Jurkat, Clone E6-1 (cell line): ENCODE measurements around the gene GATB.
"Not testable (repeated sequence)": the region's sequence is repeated elsewhere in the genome, so short reads cannot be mapped to it uniquely, and the experiment has no call there.

Experiments used
- DNase-seq: peaks from one replicate; pipeline ENCODE4 v3.0.0-alpha.2; 2011; ENCODE audit warnings: low read depth, low spot score
- H3K4me3 ChIP-seq: 2 replicates; pipeline ENCODE4 v1.5.1; 2011; ENCODE audit warnings: mild to moderate bottlenecking, low read length, control low read depth, moderate library complexity

The GATB gene

DNA sequence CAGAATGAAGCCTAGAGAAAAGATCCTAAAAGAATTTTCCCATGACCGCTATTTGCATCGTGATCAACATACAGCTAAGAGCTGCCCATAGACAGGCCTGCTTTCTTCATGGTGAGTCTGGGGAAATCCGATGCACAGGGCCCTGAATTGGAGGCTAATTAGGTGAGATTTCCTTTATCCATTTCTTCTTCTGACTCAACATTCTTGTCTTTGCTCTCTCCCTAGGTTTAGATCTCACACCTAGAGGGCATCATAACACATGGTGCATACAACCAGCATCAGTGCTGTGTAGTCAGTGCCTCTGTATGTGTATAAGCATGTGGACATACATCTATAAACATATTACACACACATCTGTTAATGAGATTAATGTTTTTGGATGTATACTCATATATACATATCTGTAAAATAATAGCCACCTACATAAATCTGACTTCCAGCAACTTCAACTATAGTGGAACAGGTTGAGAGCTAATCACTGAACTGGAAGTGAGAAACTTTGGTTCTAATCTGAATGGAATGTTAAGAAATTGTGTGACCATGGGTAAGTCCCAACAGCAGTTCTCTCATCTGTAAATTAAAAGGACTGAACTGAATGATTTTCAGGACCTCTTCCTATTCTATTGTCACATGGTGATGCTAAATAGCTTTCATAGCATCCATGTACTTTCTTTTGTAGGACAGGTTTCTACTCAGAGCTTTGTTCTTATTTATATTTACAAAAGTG, 17.5 kb downstream of the GATB start:
- DNase-seq: no peak
- H3K4me3 ChIP-seq: no peak overlapping the region

DNA sequence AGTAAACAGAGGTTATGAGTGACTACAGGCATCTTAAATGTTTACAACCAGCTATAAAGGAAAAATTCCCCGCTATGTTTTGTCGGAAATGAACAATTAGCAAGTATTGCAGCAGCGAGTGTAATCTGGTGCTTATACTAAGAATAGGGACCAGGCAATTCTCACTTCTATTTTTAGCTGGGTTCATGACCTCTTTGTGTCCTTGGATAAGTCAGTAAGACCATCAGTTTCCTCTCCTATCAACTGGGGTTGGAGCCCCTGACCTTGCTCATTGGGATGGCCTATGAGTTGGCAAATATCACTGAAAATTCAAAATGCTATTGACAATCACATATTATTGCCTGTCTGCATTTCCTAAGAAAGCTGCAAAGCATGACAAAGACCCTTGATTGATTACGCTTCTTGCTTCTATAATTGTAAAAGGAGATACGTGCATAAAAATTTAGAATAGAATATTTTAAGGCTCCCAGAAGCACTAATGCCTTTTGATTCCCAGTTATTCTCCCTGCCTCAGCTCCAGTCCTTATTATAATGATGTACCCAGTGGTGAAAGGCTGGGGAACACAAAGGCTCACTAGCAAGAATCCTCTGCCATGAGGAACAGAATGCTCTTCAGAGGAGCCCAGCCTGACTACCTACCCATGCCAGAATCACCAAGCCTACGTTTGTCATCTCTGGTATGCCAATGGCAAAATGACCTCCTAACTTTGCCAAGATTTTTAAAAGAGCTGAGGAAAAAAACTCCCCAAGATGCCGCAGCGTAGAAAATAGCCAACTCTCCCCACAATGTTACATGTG, 21.9 kb downstream of the GATB start:
- no peak overlapping the region for H3K4me3 ChIP-seq
- DNase-seq: no peak

DNA sequence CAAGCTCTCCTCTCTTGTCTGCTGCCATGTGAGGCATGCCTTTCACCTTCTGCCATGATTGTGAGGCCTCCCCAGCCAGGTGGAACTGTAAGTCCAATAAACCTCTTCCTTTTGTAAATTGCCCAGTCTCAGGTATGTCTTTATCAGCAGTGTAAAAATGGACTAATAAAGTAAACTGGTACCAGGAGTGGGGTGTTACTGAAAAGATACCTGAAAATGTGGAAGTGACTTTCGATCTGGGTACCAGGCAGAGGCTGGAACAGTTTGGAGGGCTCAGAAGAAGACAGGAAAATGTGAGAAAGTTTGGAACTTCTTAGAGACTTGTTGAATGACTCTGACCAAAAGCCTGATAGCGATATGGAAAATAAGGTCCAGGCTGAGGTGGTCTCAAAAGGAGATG, 24.0 kb downstream of the GATB start:
- DNase-seq, H3K4me3 ChIP-seq: not testable (repeated sequence)

DNA sequence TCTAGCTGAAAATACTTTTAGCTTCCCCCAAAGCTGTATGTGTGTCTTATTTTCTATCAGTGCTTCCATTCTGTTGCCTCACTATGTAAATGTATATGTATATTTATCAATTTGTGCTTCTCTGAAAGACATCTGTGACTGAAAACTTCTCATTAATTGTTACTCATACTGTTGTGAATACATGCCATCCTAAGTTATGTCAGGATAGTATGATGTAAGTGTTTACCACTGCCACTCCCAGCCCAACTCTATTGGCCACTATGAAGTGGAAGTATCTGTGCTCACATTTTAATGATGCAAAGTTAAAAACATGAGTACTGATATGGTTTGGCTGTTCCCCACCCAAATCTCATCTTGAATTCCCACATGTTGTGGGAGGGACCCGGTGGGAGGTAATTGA, 24.4 kb downstream of the GATB start:
- no peak for DNase-seq
- H3K4me3 ChIP-seq: no peak overlapping the region

DNA sequence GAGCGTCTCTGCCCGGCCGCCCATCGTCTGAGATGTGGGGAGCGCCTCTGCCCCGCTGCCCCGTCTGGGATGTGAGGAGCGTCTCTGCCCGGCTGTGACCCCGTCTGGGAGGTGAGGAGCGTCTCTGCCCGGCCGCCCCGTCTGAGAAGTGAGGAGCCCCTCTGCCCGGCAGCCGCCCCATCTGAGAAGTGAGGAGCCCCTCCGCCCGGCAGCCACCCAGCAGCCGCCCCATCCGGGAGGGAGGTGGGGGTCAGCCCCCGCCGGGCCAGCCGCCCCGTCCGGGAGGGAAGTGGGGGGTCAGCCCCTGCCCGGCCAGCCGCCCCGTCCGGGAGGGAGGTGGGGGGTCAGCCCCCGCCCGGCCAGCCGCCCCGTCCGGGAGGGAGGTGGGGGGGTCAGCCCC, 29.1 kb downstream of the GATB start:
- not testable (repeated sequence) for DNase-seq, H3K4me3 ChIP-seq

DNA sequence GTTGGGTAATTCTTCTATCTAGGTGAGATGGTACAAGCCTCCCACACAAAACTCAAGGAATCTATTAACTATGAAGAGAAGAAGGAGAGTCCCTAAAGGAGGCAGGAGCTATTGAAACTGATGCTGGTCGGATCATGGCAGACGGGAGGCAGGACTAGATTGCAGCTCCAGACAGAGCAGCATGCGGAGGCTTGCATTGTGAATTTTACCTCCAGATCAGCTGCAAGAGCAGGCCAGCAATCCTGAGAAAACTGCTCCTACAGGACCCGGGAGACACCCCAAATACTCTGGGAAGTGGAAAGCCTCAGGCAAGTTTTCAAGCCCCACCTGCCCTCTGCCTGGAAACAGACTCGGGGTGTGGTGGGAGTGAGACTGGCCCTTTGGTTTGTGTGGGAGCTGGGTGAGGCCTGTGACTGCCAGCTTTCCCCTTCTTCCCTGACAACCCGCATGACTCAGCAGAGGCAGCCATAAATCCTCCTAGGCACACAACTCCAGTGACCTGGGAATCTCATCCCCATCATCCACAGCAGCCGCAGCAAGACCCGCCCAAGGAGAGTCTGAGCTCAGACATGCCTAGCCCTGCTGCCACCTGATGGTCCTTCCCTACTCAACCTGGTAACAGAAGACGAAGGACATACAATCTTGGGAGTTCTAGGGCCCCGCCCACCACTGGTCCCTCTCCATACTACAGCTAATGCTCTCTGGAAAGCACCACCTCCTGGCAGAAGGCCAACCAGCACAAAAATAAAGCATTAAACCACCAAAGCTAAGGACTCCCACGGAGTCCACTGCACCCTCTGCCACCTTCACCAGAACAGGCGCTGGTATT, 30.9 kb downstream of the GATB start:
- no peak for DNase-seq

DNA sequence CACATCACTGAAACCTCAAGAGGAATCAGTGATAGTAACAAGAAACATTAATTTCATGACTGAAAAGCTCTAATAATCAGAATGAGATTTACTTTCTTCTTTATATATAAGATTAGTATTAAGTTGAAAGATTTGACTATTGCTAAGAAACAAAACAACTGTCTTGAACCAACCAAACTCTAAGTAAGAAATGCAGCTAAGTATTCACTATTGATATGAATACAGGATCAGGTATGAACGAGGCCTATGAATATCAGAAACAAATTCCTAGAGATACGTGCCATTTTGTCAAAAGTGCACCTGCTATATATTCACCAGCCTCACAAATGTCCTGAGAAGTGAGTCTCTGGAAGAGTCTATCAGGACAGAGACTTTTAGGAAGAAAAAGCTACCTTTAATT, 32.1 kb downstream of the GATB start:
- no peak overlapping the region for H3K4me3 ChIP-seq
- no peak for DNase-seq

More for the DNA sequence above, 30.9 kb downstream of the GATB start:
- H3K4me3 ChIP-seq: no peak overlapping the region

DNA sequence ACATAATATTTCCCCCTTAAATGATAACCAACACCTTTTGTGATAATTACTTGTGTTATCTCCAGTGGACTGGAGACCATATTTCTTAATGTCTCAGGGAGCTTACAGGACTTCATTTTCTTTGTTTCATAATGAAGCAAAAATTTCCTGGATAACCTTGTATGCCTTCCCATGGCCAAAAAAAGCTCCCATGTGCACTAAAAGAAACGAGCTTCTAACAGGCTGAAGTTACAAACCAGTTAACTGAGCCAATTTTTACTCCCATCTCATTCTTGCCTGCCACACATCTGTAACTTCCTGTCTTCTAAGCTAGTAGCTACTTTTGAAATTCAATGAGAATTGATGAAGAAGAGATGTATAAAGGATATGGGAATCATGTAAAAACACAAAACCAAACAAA, 32.8 kb downstream of the GATB start:
- H3K4me3 ChIP-seq: no peak overlapping the region
- DNase-seq: no peak

DNA sequence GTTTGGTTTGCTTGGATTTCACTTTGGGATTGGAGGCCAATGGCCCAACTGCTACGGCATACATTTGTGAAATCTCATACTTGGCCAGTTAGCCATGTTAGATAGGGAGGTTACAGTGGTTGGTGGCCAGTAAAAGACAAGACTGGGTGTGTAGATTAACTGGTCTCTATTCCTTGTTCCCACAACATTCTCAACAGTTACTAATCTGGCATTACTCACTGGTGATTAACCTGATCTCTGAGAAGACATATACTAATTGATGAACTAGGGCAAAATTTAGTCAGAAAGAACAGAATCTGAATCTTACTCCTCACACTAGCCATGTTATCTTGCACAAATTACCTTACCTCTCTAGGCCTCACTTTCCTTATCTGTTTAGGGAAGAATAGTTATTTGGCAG, 33.4 kb downstream of the GATB start:
- no peak overlapping the region for H3K4me3 ChIP-seq
- no peak for DNase-seq

DNA sequence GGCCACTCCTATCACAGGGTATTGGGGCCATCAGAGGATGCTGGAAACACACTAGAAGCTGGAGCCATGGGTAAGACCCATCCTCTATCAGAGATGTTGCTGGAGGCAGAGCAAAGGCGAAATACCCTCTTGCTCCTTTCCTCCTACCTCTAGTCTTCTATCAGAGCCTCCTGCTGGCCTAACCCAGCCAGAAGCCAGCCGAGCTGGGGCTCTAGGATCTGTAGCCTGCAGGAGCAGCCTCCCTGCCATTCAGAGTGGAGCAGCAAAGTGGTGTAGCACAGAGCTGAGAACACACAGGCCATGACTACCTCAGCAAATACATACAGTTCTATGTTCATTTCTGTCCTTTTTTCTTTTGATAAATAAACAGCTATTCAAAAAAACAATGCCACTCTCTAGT, 35.7 kb downstream of the GATB start:
- DNase-seq: no peak
- H3K4me3 ChIP-seq: no peak overlapping the region

DNA sequence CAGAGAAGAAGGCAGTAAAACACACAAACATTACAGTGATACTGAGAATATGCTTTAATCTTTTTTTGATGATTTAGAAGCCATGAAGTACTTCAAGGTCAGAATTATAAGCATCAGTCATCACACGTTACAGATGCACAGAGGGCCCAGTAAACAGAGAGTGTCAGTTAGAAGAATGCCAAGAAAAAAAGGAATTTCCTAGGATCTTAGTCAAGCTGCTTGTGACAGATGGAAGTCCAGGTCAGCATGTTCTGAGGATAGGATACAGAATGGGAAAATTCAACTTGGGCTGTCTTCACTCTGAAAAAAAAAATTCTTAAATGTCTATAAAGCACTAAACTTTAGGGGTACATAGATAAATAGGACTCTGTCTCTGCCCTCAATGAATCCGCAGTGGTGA, 38.9 kb downstream of the GATB start:
- H3K4me3 ChIP-seq: no peak overlapping the region
- no peak for DNase-seq

DNA sequence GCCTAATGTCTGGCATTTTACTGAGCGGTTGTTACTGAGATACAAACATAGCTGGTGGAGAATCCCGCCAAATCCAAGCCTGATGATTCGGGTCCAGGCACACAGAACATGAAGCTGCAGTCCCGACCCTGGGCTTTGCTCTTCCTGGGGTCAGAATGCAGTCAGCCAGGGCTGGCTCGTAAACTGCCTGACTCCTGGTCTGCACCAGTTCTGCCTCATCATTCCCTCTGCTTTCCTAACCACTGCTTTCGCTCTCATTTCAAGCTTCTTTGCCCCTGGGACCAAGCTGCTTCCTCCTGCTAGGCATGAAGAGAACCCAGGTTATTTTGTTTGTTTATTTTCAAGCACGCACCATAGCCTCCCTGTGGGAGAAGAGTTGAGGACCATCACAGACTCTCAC, 39.3 kb downstream of the GATB start:
- H3K4me3 ChIP-seq: no peak overlapping the region
- no peak for DNase-seq

DNA sequence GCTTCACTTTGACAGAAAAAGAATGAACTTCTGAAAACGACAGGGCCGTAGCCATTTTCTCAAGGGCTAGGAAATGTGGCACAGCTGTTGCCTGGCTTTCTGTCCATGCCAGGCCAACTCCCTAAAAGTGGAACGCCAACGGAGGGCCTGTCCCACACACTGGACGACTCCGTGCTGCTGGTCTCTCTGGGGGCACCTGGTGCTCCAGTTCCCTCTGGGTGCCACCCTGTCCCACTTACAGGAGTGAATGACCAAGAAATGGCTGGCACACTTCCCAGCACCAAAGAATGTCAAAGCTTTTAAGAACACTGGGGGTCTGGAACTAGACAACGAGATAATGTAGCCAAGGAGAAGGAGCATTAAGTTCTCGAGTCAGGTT, 40.9 kb downstream of the GATB start:
- DNase-seq: no peak

DNA sequence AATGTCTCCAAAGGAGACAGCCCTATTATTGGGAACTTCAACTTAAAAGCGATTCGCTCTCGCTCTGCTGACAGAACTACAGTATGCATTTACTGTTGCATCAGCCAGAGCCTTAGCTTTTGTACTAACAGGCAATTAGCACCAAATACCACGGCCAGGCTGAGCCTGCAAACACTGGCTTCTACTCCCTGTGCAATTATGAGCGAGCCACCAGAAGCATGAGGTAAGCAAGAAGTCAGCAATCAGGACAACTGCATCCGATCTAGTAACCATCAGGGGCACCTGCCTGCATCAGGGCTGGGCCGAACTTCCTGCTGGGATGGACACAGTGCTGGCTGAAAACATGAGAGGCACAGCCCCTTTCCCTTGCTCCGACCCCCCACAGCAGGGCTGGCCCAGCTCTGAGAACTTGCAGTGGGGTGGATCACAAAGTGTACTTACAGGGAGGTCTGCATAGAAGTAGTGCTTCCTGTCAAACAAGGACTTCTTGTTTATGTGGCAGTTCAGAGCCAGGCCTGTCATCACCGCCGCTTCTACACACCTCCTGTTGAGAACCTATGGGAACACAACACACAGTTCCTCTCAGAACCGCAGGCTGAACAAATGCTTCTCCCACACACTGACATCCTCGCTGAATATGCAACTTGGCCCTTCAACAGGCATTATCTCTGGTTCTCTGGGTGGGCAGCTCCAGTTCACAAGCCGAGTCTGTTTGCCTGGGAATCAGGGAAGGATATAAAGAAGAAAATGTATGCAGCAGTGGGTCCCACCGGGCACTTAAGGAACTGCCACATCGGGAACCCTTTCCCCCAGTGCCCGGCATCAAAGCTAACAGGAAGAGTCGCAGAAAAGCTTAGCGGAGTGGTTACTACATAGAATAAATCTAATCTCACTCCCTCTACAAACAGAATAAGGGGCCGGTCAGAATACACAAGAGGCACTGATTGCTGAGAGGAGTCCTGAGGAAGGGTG, 41.5 kb downstream of the GATB start:
- no peak overlapping the region for H3K4me3 ChIP-seq
- DNase-seq: no peak

More for the DNA sequence above, 40.9 kb downstream of the GATB start:
- no peak overlapping the region for H3K4me3 ChIP-seq

DNA sequence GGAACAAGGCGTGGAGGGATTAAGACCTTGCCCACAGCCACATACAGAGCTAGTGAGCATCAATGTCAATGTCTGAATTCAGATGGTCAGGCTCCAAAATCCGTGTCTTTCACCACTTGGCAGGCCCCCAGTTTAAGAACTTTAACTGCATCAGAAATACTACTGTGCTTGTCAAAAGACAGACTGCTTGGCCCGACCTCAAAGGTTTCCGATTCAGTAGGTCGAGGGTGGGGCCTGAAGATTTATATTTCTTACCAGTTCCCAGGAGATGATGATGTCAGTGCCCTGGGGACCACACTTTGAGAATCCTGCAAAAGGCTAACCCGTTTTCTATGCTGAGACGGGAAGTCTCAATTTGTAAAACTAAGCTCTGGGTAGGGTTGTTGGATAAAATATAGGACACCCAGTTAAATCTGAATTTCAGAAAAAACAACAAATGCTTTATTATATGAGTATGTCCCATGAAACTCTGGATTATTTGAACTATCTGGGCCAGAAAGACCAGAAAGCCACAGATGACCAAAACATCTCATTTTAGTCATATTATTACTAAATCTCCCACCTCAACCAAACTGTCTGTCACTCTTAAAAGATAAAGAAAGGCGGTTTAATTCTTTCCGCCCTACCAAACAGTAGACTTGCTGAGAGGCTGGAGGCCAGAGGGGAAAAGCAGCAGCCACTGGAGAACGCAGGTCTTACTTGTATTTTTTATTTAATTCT, 42.7 kb downstream of the GATB start:
- no peak for DNase-seq
- no peak overlapping the region for H3K4me3 ChIP-seq

DNA sequence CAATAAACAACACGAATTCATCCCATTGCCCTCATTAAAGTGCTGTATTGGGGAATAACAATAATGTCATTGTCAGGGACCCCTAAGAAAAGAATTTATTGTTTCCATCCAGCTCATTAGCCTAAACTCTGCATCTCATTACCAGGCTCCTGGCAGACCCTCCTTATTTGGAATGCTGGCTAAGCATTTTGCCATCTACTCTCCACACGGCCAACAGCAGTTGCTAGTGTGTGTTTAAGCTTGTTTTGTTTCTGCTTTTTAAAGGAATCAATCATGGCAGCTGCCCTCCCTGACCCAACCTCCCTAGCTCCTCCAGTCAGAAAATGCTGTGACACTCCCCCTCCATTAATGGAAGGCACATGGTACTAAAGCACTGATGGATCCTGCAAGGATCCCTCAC, 43.5 kb downstream of the GATB start:
- DNase-seq: no peak

DNA sequence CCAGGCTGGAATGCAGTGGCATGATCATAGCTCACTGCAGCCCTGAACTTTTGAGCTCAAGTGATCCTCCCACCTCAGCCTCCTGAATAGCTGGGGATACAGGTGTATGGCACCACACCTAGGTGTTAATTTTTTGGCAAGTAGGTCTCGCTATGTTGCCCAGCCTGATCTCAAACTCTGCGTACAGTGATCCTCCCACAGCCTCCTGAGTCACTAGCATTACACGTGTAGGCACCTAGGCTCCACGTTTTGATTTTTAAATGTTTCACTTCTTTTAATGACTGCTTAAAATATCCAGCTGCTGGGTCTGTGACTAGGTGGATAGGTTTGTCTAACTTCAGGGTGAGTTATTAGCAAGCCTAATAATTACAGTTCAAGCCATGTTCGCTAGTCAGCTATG, 44.5 kb downstream of the GATB start:
- H3K4me3 ChIP-seq: no peak overlapping the region
- DNase-seq: no peak

More for the DNA sequence above, 43.5 kb downstream of the GATB start:
- H3K4me3 ChIP-seq: no peak overlapping the region

DNA sequence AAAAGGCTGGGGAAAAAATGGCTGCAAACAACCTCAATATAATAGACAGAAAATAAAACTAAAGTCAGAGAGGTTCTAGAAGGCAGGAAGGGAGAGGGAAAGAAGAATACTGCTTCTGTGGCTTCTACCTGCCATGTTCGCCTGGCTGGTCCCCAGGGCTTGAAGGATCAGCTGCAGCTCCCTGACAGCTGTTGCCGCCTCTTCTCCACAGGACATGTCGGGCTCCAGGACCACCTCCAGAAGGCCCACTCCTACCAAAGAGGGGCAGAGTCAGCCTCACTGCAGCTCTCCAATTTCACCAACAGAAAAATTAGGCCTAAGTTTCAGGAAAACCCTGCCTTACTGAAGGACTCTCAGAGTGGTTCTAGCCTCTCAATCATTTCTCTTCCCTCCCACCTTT, 44.9 kb downstream of the GATB start:
- no peak overlapping the region for H3K4me3 ChIP-seq
- DNase-seq: no peak
